CD4-positive, alpha-beta T cell (primary cell): ENCODE results near the gene SNRNP70. TPM values are rescaled to one million over a fixed set of nuclear protein-coding genes. Genes with fewer than 3 reads are reported as not detected.
"Not testable (repeated sequence)": the region's sequence is repeated elsewhere in the genome, so short reads cannot be mapped to it uniquely, and the experiment has no call there.

ENCODE experiments used
- ATAC-seq: fragments of 200-7000 bp; cut with Tn5 transposase; one replicate; pipeline ENCODE4 v1.10.0; 2022; ENCODE audit warnings: mild to moderate bottlenecking; ENCODE audit not compliant: poor library complexity
- CTCF ChIA-PET: fragments of 350-600 bp; sonication (Branson Sonifier 250); formaldehyde crosslinking; loops from one replicate; lab custom pipeline; 2021; ENCODE audit warnings: antibody characterized with exemption, inconsistent platforms; lab: Charles Lee
- POLR2A ChIA-PET: fragments of 350-600 bp; sonication (Branson Sonifier 250); formaldehyde crosslinking; loops from one replicate; lab custom pipeline; 2021; ENCODE audit warnings: antibody characterized with exemption, inconsistent platforms; lab: Charles Lee
- DNase-seq, 14 experiments: peaks; one replicate each; pipeline ENCODE4 v3.0.0-alpha.2; 2013 to 2020; ENCODE audit warnings: mixed read lengths in 2 of 14
- H3K27ac ChIP-seq, 2 donors: one replicate each; pipeline versions ENCODE4 v1.5.1 to v1.7.0; 2013; ENCODE audit warnings: low read length in 2 of 2, low read depth in 1 of 2, mild to moderate bottlenecking in 1 of 2
- H3K27me3 ChIP-seq, 2 experiments: 1 replicate in 1 of 2; 2 replicates in 1 of 2; pipeline versions ENCODE4 v1.6.1 to v1.7.0; 2013; ENCODE audit warnings: low read length in 2 of 2, control low read depth in 1 of 2, mild to moderate bottlenecking in 1 of 2, moderate library complexity in 1 of 2; ENCODE audit not compliant: insufficient read depth in 2 of 2, control insufficient read depth in 1 of 2
- H3K36me3 ChIP-seq: one replicate; pipeline ENCODE4 v1.6.1; 2013; ENCODE audit warnings: low read length, control low read depth; ENCODE audit not compliant: insufficient read depth
- H3K4me1 ChIP-seq: one replicate; pipeline ENCODE4 v1.6.1; 2013; ENCODE audit warnings: low read length, control low read depth; ENCODE audit not compliant: insufficient read depth
- H3K4me3 ChIP-seq: one replicate; pipeline ENCODE4 v1.5.1; 2013; ENCODE audit warnings: mild to moderate bottlenecking, low read length, moderate library complexity
- H3K9me3 ChIP-seq, 2 experiments: 1 replicate in 1 of 2; 2 replicates in 1 of 2; pipeline versions ENCODE4 v1.6.1 to v1.7.0; 2013; ENCODE audit warnings: low read length in 2 of 2, mild to moderate bottlenecking in 2 of 2, control low read depth in 1 of 2, moderate library complexity in 1 of 2; ENCODE audit not compliant: control insufficient read depth in 1 of 2, insufficient read depth in 1 of 2
- H3K27ac Mint-ChIP-seq: one replicate; pipeline ENCODE4 v1.8.0; 2020; ENCODE audit warnings: mixed read lengths
- H3K27me3 Mint-ChIP-seq: one replicate; pipeline ENCODE4 v1.8.0; 2021; ENCODE audit warnings: mixed read lengths
- H3K36me3 Mint-ChIP-seq: one replicate; pipeline ENCODE4 v1.8.0; 2021; ENCODE audit warnings: low read depth, mixed read lengths
- H3K4me1 Mint-ChIP-seq: one replicate; pipeline ENCODE4 v1.8.0; 2021; ENCODE audit warnings: low read depth, mixed read lengths
- H3K4me3 Mint-ChIP-seq: one replicate; pipeline ENCODE4 v1.8.0; 2020; ENCODE audit warnings: mild to moderate bottlenecking, mixed read lengths
- H3K9me3 Mint-ChIP-seq: one replicate; pipeline ENCODE4 v1.8.0; 2020; ENCODE audit warnings: mixed read lengths
- intact Hi-C, 2 experiments: fragments of 100-400 bp; cut with DNase I in 1 of 2; cut with micrococcal nuclease in 1 of 2; formaldehyde crosslinking; loops; one replicate each; pipeline versions ENCODE4 v1.15.1 to v1.9.0; 2023 to 2025; cut with DNase I, micrococcal nuclease
- total RNA-seq, 174 experiments: library from RNA in 2 of 174; stranded (reverse) in 2 of 174; gene quantifications; one replicate each; pipeline ENCODE4 v1.2.3 and lab custom pipeline; 2021 to 2026
- TF ChIP-seq, protein P1 (sequence below): fragments of 200-600 bp; IDR thresholded peaks from one replicate; pipeline ENCODE4 v1.8.0; 2022; ENCODE audit warnings: antibody characterized with exemption, mild to moderate bottlenecking

Gene SNRNP70
- total RNA-seq, 2 experiments from 2014 or later = 375 to 397 TPM

DNA sequence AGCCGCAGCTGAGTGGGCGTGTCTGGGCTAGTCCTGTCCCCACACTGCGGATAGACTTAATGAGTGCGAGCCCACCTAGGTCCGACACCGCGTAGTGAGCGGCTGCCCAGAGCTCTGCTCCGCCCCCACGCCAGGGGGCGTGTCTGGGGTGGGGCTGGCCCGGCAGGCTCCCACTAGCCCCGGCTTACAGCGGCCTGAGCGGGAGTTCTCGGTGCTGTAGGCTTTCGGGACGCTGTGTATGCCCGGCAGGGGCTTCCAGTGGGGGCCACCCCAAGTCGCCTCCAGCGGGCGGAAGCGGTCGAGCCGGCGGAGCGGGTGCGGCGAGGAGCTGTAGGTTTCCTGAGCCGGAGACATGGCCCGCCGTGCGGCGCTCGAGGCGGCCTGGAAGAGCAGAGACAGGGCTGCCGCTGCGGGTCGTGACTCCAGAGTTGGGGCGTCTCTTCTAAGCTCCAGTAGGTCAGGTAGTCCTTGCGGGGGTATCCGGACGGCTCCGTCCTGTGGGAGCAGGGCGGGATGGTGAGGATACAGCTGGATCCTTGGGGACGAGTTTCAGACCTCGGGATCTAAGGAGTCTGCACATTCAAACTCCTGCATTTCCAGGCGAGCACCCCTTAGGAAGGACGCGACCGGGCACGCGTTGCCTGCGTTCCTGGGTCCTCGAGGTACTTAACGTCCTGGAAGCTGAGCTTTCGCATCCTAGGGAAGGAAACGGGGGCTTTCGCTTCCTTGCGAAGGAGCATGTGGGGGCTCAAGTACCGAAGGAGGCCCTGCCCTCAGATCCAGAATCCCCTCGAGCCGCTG is 28.9 kb upstream of the SNRNP70 start:
- peaks cover 26% of the 10 kb centered on the region for H3K4me1 ChIP-seq
- ATAC-seq (peak; percentile 71), DNase-seq (peak in 11 of 14 experiments; percentile 19 to 71 (median 50))
- Mint-ChIP-seq H3K9me3 (no peaks in the 10 kb centered on the region), H3K27me3 (peaks cover 48% of the 10 kb centered on the region), H3K4me3 (peak overlapping the region; percentile 89), H3K27ac (no peak overlapping the region), H3K4me1 (peaks cover 21% of the 10 kb centered on the region), H3K36me3 (no peaks in the 10 kb centered on the region)
- H3K36me3 ChIP-seq = no peaks in the 10 kb centered on the region
- ChIA-PET POLR2A (interaction anchor here (0.8 to 2.1 kb wide), 3 partner anchors 15 to 63 kb away, joined by 3 to 4 read pairs (median 3); partner anchors contain the start of genes LIN7B and RUVBL2), CTCF (interaction anchor here (0.5 to 2.3 kb wide), 5 partner anchors 37 to 574 kb away, joined by 3 to 8 read pairs (median 3); partner anchors contain the start of gene LIN7B)
- H3K4me3 ChIP-seq = peak overlapping the region; percentile 59
- peaks cover 0 to 16% of the 10 kb centered on the region in 2 experiments for H3K9me3 ChIP-seq
- peaks cover 25 to 32% of the 10 kb centered on the region in 2 experiments for H3K27me3 ChIP-seq
- TF ChIP-seq, protein P1, sequence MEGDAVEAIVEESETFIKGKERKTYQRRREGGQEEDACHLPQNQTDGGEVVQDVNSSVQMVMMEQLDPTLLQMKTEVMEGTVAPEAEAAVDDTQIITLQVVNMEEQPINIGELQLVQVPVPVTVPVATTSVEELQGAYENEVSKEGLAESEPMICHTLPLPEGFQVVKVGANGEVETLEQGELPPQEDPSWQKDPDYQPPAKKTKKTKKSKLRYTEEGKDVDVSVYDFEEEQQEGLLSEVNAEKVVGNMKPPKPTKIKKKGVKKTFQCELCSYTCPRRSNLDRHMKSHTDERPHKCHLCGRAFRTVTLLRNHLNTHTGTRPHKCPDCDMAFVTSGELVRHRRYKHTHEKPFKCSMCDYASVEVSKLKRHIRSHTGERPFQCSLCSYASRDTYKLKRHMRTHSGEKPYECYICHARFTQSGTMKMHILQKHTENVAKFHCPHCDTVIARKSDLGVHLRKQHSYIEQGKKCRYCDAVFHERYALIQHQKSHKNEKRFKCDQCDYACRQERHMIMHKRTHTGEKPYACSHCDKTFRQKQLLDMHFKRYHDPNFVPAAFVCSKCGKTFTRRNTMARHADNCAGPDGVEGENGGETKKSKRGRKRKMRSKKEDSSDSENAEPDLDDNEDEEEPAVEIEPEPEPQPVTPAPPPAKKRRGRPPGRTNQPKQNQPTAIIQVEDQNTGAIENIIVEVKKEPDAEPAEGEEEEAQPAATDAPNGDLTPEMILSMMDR = peak; percentile 39
- no peak overlapping the region for H3K27ac ChIP-seq
- intact Hi-C loops = loop anchor here in 1 of 2 experiments (5.0 kb wide), 1 partner anchor 39 kb away; the partner anchor contains the start of gene LHB

DNA sequence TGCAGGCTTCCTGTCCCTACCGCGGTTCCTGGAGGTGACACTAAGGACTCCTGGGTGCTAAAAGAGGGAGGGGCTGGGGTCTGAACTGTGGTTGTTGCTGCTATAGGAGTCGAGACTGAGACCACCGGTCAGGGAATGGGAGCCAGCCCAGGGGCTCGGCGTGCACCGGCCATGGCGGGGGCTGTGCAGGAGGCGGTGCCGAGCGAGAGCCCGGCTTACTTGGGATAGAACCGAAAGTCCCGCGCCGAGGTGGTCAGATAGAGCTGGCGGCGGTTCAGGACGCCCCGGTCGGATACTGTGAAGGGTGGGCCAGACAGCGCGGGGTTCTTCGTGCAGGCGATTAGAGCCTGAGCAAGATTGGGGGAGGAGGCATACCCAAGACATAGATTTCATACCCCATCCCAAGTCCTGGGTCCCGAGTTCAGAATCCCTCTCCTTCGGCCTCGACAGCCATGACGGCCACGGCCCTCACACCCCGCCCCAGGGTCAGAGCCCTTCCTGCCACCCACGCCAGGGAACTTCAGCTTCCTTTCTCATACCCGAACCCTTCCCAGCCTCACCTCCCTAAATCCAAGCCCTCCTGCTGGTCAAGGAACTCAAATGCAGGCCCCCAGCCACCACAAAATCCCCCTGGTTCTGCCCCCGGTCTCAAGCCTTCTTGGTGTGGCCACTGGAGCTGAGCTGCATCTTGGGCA is 28.2 kb upstream of the SNRNP70 start:
- H3K9me3 Mint-ChIP-seq, H3K27ac ChIP-seq, H3K36me3 ChIP-seq, H3K36me3 Mint-ChIP-seq, H3K27ac Mint-ChIP-seq: not testable (repeated sequence)
- peaks cover 26% of the 10 kb centered on the region for H3K4me1 ChIP-seq
- ChIA-PET CTCF (interaction anchor here (0.5 to 2.3 kb wide), 5 partner anchors 38 to 574 kb away, joined by 3 to 8 read pairs (median 3); partner anchors contain the start of gene LIN7B), POLR2A (interaction anchor here (1.1 to 2.1 kb wide), 3 partner anchors 15 to 64 kb away, joined by 3 to 4 read pairs (median 4); partner anchors contain the start of genes GYS1 and RUVBL2)
- peak in 1 of 14 experiments; percentile 8 for DNase-seq
- H3K27me3 ChIP-seq = peaks cover 26 to 36% of the 10 kb centered on the region in 2 experiments
- peaks cover 0 to 20% of the 10 kb centered on the region in 2 experiments for H3K9me3 ChIP-seq
- H3K4me3 ChIP-seq = peak overlapping the region; percentile 59
- peaks cover 51% of the 10 kb centered on the region for H3K27me3 Mint-ChIP-seq
- H3K4me3 Mint-ChIP-seq = peak overlapping the region; percentile 89
- intact Hi-C loops = loop anchor here in 1 of 2 experiments (5.0 kb wide), 1 partner anchor 40 kb away; the partner anchor contains the start of gene LHB
- peaks cover 21% of the 10 kb centered on the region for H3K4me1 Mint-ChIP-seq
- peak; percentile 12 for ATAC-seq

DNA sequence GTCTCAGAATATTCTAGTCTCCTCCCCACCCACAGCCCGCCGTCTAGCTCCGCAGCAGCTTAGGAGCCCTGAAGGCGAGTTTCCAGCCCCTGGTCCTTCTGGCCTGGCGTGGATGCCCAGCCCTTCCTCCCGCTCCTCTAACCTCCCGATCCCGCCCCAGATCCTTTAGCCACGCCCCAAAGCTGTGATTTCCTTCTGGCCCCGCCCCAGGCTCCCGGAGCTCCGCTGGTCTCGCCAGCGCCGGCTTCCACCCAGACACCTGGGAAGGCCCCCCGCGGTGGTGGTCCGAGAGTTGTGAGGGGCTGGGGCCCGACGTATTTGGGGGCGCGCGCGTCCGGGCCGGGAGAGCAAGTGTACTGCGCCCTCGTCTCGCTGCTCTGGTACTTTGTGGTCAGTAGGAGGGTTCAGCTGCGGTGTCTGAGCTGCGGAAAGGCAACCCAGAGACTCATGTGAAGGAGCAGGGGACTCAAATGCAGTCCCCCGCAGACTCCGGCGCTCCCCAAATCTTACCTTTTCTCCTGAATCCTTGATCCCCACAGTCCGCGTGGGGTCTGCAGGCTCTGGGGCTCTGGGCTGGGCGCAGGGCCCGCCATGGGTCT is 27.5 kb upstream of the SNRNP70 start, which contains the start of gene CGB7:
Gene CGB7, minus strand, starts transcription at position 114 of the 599 bp plus-strand sequence. CDS start 2,374 bp downstream, outside the sequence.
- H3K9me3 ChIP-seq = peaks cover 0 to 20% of the 10 kb centered on the region in 2 experiments
- TF ChIP-seq, protein P1 = no peak
- ChIA-PET CTCF (interaction anchor here (0.9 to 2.3 kb wide), 2 partner anchors 56 to 64 kb away, joined by 3 to 8 read pairs; partner anchors contain the start of genes GYS1, LIN7B and RUVBL2), POLR2A (interaction anchor here (0.6 to 2.1 kb wide), 3 partner anchors 14 to 64 kb away, joined by 3 to 4 read pairs (median 4); partner anchors contain the start of genes GYS1 and RUVBL2)
- Mint-ChIP-seq H3K27ac (no peak within 1 kb of the TSS), H3K27me3 (peaks cover 51% of the 10 kb centered on the region), H3K9me3 (no peaks in the 10 kb centered on the region), H3K4me1 (peaks cover 21% of the 10 kb centered on the region), H3K4me3 (peak within 1 kb of the TSS; percentile 89), H3K36me3 (no peaks in the 10 kb centered on the region)
- H3K27ac ChIP-seq = no peak within 1 kb of the TSS
- intact Hi-C loops = loop anchor here in 1 of 2 experiments (5.0 kb wide), 1 partner anchor 40 kb away; the partner anchor contains the start of gene LHB
- ATAC-seq (peak; percentile 28), DNase-seq (peak in 11 of 14 experiments; percentile 15 to 68 (median 42))
- H3K4me3 ChIP-seq = peak within 1 kb of the TSS; percentile 59
- H3K4me1 ChIP-seq = peaks cover 26% of the 10 kb centered on the region
- peaks cover 26 to 36% of the 10 kb centered on the region in 2 experiments for H3K27me3 ChIP-seq
- H3K36me3 ChIP-seq = no peaks in the 10 kb centered on the region
